GM23338 (cell line): Measurements from ENCODE around the gene CCNYL1.

Experiments used
- CREB1 ChIP-seq: fragments of 250-450 bp; sonication (Bioruptor Pico); IDR thresholded peaks from 2 replicates; pipeline ENCODE4 v1.5.0; 2020; ENCODE audit warnings: low read depth, mild to moderate bottlenecking, moderate library complexity
- EZH2 ChIP-seq: fragments of 200-600 bp; sonication (generic); IDR thresholded peaks from one replicate; pipeline ENCODE4 v1.8.0; 2017; ENCODE audit warnings: antibody characterized with exemption, mild to moderate bottlenecking, low read depth; ENCODE audit not compliant: unreplicated experiment
- EZH2phosphoT487 ChIP-seq: fragments of 200-600 bp; sonication (generic); IDR thresholded peaks from one replicate; pipeline ENCODE4 v1.8.1; 2018; ENCODE audit warnings: antibody characterized with exemption; ENCODE audit not compliant: unreplicated experiment
- JUNB ChIP-seq: IDR thresholded peaks from one replicate; pipeline ENCODE4 v1.6.1; 2016; ENCODE audit warnings: antibody characterized with exemption; ENCODE audit not compliant: unreplicated experiment
- POLR2AphosphoS5 ChIP-seq: IDR thresholded peaks from 2 replicates; pipeline ENCODE4 v1.6.1; 2016; ENCODE audit warnings: antibody characterized with exemption, low read depth
- ZNF331 ChIP-seq: fragments of 250-450 bp; sonication (Bioruptor Pico); IDR thresholded peaks from 2 replicates; pipeline ENCODE4 v1.5.0; 2020; ENCODE audit warnings: low read depth, mild to moderate bottlenecking, moderate library complexity
- TF ChIP-seq, protein P1 (sequence below), 2 experiments: fragments of 200-600 bp in 1 of 2; sonication (generic) in 1 of 2; conservative IDR thresholded peaks; 2 replicates each; pipeline versions ENCODE4 v1.5.1 to v1.6.1; 2016 to 2017; ENCODE audit warnings: antibody characterized with exemption in 2 of 2, low read depth in 2 of 2, mild to moderate bottlenecking in 2 of 2, moderate library complexity in 1 of 2
- TF ChIP-seq, protein P2 (sequence below): IDR thresholded peaks from 2 replicates; pipeline ENCODE4 v1.6.1; 2016; ENCODE audit warnings: antibody characterized with exemption
- TF ChIP-seq, protein P3 (sequence below): IDR thresholded peaks from one replicate; pipeline ENCODE4 v1.6.1; 2018; ENCODE audit warnings: antibody characterized with exemption; ENCODE audit not compliant: unreplicated experiment

DNA sequence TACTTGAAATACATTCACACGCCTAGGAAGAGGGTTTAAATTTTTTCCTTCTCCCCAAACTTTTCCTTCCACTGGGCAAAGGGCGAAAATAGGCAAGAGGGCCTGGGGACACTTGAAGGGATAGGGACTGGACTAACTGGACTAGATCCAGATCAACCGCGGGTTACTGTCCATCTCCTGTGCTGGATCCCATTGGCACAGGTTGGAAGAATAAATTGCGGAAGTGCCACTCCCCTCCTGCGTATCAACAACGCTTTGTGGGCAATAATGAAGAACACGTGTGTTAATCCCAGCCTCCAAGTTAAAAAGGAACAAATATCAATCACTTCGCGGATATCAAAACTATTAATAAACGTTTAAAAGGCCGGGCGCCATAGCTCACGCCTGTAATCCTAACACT is 60.0 kb downstream of the CCNYL1 start:
- TF ChIP-seq, protein P1, sequence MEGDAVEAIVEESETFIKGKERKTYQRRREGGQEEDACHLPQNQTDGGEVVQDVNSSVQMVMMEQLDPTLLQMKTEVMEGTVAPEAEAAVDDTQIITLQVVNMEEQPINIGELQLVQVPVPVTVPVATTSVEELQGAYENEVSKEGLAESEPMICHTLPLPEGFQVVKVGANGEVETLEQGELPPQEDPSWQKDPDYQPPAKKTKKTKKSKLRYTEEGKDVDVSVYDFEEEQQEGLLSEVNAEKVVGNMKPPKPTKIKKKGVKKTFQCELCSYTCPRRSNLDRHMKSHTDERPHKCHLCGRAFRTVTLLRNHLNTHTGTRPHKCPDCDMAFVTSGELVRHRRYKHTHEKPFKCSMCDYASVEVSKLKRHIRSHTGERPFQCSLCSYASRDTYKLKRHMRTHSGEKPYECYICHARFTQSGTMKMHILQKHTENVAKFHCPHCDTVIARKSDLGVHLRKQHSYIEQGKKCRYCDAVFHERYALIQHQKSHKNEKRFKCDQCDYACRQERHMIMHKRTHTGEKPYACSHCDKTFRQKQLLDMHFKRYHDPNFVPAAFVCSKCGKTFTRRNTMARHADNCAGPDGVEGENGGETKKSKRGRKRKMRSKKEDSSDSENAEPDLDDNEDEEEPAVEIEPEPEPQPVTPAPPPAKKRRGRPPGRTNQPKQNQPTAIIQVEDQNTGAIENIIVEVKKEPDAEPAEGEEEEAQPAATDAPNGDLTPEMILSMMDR (conservative IDR thresholded peaks at IDR 0.05; ENCODE audit: low read depth in 2 of 2) = no peak
- no peak for TF ChIP-seq EZH2phosphoT487
- TF ChIP-seq EZH2 = no peak
- no peak for TF ChIP-seq ZNF331 (CRISPR knock-in tag)
- TF ChIP-seq POLR2AphosphoS5 = no peak
- no peak for TF ChIP-seq JUNB
- TF ChIP-seq, protein P2, sequence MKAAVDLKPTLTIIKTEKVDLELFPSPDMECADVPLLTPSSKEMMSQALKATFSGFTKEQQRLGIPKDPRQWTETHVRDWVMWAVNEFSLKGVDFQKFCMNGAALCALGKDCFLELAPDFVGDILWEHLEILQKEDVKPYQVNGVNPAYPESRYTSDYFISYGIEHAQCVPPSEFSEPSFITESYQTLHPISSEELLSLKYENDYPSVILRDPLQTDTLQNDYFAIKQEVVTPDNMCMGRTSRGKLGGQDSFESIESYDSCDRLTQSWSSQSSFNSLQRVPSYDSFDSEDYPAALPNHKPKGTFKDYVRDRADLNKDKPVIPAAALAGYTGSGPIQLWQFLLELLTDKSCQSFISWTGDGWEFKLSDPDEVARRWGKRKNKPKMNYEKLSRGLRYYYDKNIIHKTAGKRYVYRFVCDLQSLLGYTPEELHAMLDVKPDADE = no peak
- TF ChIP-seq, protein P3, sequence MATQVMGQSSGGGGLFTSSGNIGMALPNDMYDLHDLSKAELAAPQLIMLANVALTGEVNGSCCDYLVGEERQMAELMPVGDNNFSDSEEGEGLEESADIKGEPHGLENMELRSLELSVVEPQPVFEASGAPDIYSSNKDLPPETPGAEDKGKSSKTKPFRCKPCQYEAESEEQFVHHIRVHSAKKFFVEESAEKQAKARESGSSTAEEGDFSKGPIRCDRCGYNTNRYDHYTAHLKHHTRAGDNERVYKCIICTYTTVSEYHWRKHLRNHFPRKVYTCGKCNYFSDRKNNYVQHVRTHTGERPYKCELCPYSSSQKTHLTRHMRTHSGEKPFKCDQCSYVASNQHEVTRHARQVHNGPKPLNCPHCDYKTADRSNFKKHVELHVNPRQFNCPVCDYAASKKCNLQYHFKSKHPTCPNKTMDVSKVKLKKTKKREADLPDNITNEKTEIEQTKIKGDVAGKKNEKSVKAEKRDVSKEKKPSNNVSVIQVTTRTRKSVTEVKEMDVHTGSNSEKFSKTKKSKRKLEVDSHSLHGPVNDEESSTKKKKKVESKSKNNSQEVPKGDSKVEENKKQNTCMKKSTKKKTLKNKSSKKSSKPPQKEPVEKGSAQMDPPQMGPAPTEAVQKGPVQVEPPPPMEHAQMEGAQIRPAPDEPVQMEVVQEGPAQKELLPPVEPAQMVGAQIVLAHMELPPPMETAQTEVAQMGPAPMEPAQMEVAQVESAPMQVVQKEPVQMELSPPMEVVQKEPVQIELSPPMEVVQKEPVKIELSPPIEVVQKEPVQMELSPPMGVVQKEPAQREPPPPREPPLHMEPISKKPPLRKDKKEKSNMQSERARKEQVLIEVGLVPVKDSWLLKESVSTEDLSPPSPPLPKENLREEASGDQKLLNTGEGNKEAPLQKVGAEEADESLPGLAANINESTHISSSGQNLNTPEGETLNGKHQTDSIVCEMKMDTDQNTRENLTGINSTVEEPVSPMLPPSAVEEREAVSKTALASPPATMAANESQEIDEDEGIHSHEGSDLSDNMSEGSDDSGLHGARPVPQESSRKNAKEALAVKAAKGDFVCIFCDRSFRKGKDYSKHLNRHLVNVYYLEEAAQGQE = no peak
- TF ChIP-seq CREB1 = no peak
